Breast epithelium (tissue), 4 donors: ENCODE measurements around the gene SYNE2. TPM values are rescaled to one million over a fixed set of nuclear protein-coding genes. Genes with fewer than 3 reads are reported as not detected.

ENCODE experiments used
- DNase-seq, 2 donors: peaks; one replicate each; pipeline ENCODE4 v3.0.0-alpha.2; 2019; ENCODE audit warnings: low spot score in 2 of 2
- H3K27ac ChIP-seq, 2 donors: fragments of 200-600 bp; sonication (generic) in 1 of 2; one replicate each; pipeline ENCODE4 v1.5.1; 2016 to 2019; ENCODE audit warnings: mild to moderate bottlenecking in 1 of 2
- H3K27me3 ChIP-seq, 2 donors: fragments of 200-600 bp; sonication (generic) in 1 of 2; one replicate each; pipeline versions ENCODE4 v1.5.1 to v1.6.0; 2017 to 2019; ENCODE audit warnings: control low read depth in 1 of 2, mild to moderate bottlenecking in 1 of 2
- H3K36me3 ChIP-seq: fragments of 200-600 bp; one replicate; pipeline ENCODE4 v1.5.1; 2019
- H3K4me1 ChIP-seq, 2 donors: fragments of 200-600 bp; sonication (generic); one replicate each; pipeline ENCODE4 v1.5.1; 2016 to 2019; ENCODE audit warnings: control low read depth in 1 of 2
- H3K4me3 ChIP-seq, 3 donors: fragments of 200-600 bp; sonication (generic); 1 replicate in 2 of 3; 2 replicates in 1 of 3; pipeline ENCODE4 v1.5.1; 2016 to 2019; ENCODE audit warnings: mild to moderate bottlenecking in 3 of 3, moderate library complexity in 2 of 3
- H3K9me3 ChIP-seq, 2 donors: fragments of 200-600 bp; sonication (generic) in 1 of 2; one replicate each; pipeline ENCODE4 v1.5.1; 2016 to 2019; ENCODE audit warnings: control low read depth in 1 of 2
- POLR2A ChIP-seq: fragments of 450-650 bp; IDR thresholded peaks from one replicate; pipeline ENCODE4 v1.6.1; 2016; ENCODE audit warnings: antibody characterized with exemption, mild to moderate bottlenecking, moderate library complexity
- POLR2AphosphoS5 ChIP-seq, 3 donors: sonication (generic); formaldehyde crosslinking; IDR thresholded peaks; one replicate each; pipeline ENCODE4 v1.6.1; 2017; ENCODE audit warnings: antibody characterized with exemption in 3 of 3
- intact Hi-C: fragments of 100-400 bp; cut with DNase I; formaldehyde crosslinking; loops from one replicate; pipeline ENCODE4 v1.15.1; 2023; ENCODE audit warnings: low total_unique reads
- total RNA-seq, 3 donors: library from RNA; depleted of rRNA; stranded (reverse); fragments of >200 nt; gene quantifications; one replicate each; pipeline ENCODE4 v1.1.0, GENCODE V29; 2016
- TF ChIP-seq, protein P1 (sequence below), 3 donors: fragments of 450-650 bp; IDR thresholded peaks; one replicate each; pipeline ENCODE4 v1.5.1; 2016 to 2017; ENCODE audit warnings: antibody characterized with exemption in 3 of 3, mild to moderate bottlenecking in 3 of 3, moderate library complexity in 3 of 3

Gene SYNE2
- total RNA-seq, 3 donors from 2014 or later, result 81.4 to 308 (median 303) TPM

DNA sequence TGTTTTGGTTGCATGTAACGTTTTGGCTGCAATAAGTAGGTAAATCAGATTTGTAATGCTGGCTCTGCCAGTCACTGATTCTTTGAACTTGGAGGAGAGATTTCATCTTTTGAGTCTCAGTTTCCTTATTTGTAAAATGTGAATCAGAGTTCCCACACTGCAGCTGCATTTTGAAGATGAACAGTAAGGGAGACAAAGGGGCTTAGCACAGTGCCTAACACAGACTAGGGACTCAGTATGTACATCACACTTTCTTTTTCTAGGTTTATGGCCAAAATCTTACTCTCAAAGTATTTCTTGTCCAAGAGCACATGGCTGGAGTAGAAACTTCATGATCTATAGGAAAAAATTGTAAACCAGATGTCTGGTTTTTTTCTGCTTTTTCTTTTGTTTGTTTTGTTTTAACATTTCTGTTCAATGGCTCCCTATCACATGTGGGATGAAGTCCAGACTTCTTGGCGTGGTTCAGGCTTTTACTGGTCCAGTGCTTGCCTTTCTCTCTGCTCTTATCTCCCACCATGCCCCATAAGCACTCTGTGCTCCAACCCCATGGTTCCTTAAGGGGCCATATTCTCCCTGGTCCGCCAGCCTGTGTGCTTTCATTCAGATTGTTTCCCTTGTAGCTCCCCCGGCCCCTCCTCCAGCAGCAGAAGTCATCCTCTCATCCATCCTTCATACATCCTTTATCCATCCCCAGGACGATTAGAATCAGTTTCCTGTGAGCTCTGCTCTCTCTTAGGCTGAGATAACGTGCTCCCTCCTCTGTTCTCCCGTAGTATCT lies 58.0 kb downstream of the SYNE2 start:
- TF ChIP-seq, protein P1, sequence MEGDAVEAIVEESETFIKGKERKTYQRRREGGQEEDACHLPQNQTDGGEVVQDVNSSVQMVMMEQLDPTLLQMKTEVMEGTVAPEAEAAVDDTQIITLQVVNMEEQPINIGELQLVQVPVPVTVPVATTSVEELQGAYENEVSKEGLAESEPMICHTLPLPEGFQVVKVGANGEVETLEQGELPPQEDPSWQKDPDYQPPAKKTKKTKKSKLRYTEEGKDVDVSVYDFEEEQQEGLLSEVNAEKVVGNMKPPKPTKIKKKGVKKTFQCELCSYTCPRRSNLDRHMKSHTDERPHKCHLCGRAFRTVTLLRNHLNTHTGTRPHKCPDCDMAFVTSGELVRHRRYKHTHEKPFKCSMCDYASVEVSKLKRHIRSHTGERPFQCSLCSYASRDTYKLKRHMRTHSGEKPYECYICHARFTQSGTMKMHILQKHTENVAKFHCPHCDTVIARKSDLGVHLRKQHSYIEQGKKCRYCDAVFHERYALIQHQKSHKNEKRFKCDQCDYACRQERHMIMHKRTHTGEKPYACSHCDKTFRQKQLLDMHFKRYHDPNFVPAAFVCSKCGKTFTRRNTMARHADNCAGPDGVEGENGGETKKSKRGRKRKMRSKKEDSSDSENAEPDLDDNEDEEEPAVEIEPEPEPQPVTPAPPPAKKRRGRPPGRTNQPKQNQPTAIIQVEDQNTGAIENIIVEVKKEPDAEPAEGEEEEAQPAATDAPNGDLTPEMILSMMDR (IDR thresholded peaks at IDR 0.05), result no peak
- TF ChIP-seq POLR2AphosphoS5 (IDR thresholded peaks at IDR 0.05) (no peak), POLR2A (no peak)
- no peak for DNase-seq

GRCh38 chr14:63911404-63911803 lies 58.6 kb downstream of the SYNE2 start:
- DNase-seq, result no peak
- H3K27ac ChIP-seq, result no peak overlapping the region
- no peaks in the 10 kb centered on the region for H3K36me3 ChIP-seq
- H3K4me3 ChIP-seq, result no peak overlapping the region
- no peaks in the 10 kb centered on the region for H3K4me1 ChIP-seq
- TF ChIP-seq POLR2A (no peak), POLR2AphosphoS5 (IDR thresholded peaks at IDR 0.05) (no peak)
- TF ChIP-seq, protein P1 (IDR thresholded peaks at IDR 0.05), result no peak
- intact Hi-C loops, result no loop called here
- no peaks in the 10 kb centered on the region for H3K27me3 ChIP-seq
- no peaks in the 10 kb centered on the region for H3K9me3 ChIP-seq

More for the DNA sequence above, 58.0 kb downstream of the SYNE2 start:
- intact Hi-C loops, result no loop called here
- Histone ChIP-seq H3K9me3 (no peaks in the 10 kb centered on the region), H3K4me3 (no peak overlapping the region), H3K36me3 (no peaks in the 10 kb centered on the region), H3K4me1 (no peaks in the 10 kb centered on the region), H3K27me3 (no peaks in the 10 kb centered on the region), H3K27ac (no peak overlapping the region)

- no peak for DNase-seq
- intact Hi-C loops, result no loop called here
- H3K4me3 ChIP-seq, result no peak overlapping the region
- no peaks in the 10 kb centered on the region for H3K36me3 ChIP-seq
- H3K27me3 ChIP-seq, result no peaks in the 10 kb centered on the region
- no peak overlapping the region for H3K27ac ChIP-seq
- no peaks in the 10 kb centered on the region for H3K4me1 ChIP-seq
- H3K9me3 ChIP-seq, result no peaks in the 10 kb centered on the region
- TF ChIP-seq, protein P1 (IDR thresholded peaks at IDR 0.05), result no peak
- TF ChIP-seq POLR2A, result no peak
- TF ChIP-seq POLR2AphosphoS5 (IDR thresholded peaks at IDR 0.05), result no peak
These were observed 59.5 kb downstream of the SYNE2 start for GRCh38 chr14:63912286-63912685.

DNA sequence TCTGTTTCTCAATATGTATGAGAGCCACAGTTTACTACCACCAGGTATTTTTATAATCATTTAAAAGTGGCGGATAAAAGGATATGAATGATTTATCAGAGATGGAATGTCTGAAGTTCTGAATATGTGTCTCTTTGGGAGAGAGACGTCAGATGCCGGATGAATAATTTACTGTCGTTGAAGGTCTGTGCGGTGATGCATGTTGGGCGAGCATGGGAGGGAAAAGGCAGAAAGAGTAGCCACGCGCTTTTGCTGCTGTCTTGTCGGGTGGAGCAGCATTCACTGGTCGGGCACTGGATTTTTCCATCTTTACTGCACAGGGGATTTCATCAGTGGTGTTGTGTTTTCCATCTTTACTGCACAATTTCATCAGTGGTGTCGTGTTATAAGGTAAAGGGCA lies 65.6 kb downstream of the SYNE2 start:
- TF ChIP-seq, protein P1 (IDR thresholded peaks at IDR 0.05), result no peak
- no peak for TF ChIP-seq POLR2A
- no peak for TF ChIP-seq POLR2AphosphoS5 (IDR thresholded peaks at IDR 0.05)
- no peak for DNase-seq
- Histone ChIP-seq H3K27me3 (no peaks in the 10 kb centered on the region), H3K27ac (no peak overlapping the region), H3K36me3 (no peaks in the 10 kb centered on the region), H3K4me1 (peaks cover 0 to 2% of the 10 kb centered on the region in 2 donors), H3K9me3 (no peaks in the 10 kb centered on the region), H3K4me3 (no peak overlapping the region)
- intact Hi-C loops, result no loop called here

DNA sequence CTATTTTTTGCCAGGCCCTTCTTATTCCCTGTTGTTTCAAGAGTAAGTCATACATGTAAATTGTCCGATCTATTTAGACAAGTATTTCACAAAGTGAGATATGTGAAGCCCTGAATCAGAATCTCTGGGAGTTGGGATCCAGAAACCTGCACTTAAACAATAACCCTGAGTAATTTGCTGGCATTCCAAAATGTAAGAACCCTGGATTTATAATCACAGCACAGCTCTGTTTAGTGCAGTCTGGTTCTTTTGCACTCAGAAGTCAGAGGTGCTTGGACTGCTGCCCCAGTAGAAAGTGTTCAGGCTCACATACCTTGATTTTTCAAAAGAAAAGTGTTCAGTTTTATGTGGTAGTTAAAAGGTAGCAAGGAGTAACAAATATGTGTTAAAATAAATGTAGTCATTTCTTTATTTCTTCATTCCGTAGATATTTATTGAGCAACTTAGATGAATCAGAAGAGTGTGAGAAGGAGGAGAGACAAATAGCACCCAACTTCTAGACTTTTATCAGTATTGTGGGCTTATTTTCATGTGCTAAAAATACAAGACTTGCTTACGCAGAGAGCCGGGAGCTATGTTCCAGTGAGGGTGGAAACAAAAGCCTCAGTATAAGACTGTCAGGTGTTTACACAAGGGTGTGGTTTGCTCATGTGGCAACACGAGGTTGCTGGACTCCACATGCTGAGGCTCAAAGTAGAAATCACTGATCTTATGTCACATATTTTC lies 70.1 kb downstream of the SYNE2 start:
- H3K4me1 ChIP-seq, result peaks cover 0 to 2% of the 10 kb centered on the region in 2 donors
- intact Hi-C loops, result no loop called here
- TF ChIP-seq POLR2AphosphoS5 (IDR thresholded peaks at IDR 0.05) (peak in 1 of 3 donors; percentile 50), POLR2A (no peak)
- TF ChIP-seq, protein P1 (IDR thresholded peaks at IDR 0.05), result no peak
- peak overlapping the region; percentile 75 to 79 for H3K27ac ChIP-seq
- DNase-seq, result peak in 1 of 2 donors; percentile 60
- no peaks in the 10 kb centered on the region for H3K27me3 ChIP-seq
- no peak overlapping the region for H3K4me3 ChIP-seq
- no peaks in the 10 kb centered on the region for H3K9me3 ChIP-seq
- no peaks in the 10 kb centered on the region for H3K36me3 ChIP-seq
